ENCODE measurements around the gene ESRRA.

Gene ESRRA

DNA sequence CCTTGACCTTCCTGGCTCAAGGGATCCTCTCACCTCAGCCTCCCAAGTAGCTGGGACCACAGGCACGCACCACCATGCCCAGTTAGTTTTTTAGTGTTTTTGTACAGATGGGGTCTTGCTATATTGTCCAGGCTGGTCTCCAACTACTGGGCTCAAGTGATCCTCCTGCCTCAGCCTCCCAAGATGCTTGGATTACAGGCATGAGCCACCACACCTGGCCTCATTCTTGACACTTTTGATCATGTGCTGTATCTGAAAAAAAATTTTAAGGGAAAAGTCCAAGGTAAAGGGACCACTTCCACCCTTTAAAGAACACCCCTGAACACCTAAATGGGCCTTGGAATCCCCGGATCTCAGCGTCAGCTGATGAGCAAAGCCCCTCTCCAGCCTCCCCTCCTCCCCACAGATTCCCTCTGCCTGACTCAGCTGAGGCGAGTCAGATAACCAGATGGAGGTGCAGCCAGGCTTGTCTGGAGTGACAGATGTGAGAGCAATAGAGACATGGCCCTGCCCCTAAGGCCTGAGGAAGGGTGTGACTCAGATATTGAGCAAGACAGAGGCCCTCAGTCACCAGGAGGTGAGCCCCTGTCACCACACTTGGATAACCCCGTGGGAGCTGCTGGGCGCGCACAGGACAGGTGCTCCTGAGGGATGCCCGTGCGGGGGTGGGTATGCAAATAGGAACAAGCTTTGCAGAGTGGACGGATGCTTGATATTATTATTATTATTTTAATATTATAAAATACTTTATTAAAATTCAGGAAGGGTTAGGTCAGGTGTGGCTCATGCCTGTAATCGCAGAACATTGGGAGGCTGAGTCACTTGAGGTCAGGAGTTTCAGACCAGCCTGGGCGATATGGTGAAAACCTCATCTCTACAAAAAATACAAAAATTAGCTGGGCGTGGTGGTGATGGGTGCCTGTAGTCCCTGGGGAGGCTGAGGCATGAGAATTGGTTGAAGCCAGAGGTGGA, 29.7 kb downstream of the ESRRA start:
- peak; percentile 60 for DNase-seq

DNA sequence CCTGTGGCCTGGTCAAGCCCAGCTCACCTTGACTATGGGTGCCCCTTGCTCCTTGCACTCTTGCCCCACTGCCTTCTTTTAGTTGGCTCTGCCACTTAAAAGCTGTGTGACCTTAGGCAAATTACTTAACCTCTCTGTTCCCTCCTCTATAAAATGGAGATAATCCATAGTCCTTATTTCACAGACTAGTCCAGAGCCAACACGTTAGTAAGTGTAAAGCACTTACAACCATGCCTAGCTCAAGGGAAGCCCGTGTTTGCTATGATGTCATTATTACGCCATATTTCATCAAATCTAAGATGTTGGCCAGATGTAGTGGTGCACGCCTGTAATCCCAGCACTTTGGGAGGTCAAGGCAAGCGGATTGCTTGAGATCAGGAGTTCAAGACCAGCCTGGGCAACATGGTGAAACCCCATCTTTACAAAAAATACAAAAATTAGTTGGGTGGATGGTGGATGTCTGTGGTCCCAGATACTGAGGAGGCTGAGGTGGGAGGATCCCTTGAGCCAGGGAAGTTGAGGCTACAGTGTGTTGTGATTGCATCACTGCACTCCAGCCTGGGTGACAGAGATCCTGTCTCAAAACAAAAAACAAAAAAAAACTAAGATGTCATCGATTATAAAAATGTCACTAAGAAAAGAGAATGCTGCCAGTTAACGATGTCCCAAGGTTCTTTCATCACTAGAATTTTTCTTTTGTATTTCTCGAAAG, 32.4 kb downstream of the ESRRA start:
- DNase-seq, result no peak

- DNase-seq, result no peak
These were observed 33.4 kb downstream of the ESRRA start for GRCh38 chr11:64338716-64339115.

DNA sequence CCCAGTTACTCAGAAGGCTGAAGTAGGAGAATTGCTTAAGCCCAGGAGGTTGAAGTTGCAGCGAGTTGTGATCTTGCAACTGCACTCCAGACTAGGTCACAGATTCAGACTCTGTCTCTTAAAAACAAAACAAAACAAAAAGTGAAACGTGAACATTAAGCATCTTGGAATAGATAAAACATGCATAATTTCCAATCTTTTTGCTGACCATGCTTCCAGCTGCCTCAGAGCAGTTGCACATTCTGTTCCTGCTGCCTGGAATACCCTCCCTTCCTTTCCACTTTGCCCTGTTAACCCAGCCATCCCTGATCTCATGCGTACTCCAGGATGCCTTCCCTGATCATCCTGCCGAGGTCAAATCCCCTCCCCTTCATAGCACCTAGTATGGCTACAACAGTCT, 34.0 kb downstream of the ESRRA start:
- no peak for DNase-seq

- no peak for DNase-seq
These were observed 34.6 kb downstream of the ESRRA start, which contains the start of gene CCDC88B for GRCh38 chr11:64339754-64340408. Gene CCDC88B, plus strand, starts transcription at chr11:64340204. Its CDS starts 63 bp downstream, at chr11:64340267.

DNA sequence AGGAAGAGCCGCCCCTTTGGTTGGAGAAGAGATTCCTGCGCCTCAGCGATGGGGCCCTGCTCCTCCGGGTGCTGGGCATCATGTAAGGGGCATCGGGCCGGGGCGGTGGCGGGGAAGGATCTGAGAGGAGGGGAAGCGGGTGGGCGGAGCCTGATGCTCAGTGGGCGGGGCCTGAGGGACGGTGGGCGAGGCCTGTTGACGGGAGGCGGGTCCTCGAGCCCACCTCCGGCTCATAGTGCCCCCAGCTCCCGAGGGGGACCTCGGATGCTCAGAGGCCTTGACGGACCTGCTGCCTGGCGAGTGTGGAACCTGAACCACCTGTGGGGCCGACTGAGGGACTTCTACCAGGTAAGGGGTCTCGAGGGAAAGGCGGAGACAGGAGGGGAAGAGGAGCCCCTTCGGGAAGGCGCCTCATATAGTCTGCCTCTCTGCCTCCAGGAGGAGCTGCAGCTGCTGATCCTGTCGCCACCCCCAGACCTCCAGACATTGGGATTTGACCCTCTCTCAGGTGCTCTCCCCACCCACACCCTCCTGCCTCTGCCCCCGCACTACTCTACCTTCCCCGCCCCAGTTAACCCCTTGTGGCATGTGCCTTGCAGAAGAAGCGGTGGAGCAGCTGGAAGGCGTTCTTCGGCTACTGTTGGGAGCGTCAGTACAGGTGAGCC, 35.5 kb downstream of the ESRRA start:
- no peak for DNase-seq

DNA sequence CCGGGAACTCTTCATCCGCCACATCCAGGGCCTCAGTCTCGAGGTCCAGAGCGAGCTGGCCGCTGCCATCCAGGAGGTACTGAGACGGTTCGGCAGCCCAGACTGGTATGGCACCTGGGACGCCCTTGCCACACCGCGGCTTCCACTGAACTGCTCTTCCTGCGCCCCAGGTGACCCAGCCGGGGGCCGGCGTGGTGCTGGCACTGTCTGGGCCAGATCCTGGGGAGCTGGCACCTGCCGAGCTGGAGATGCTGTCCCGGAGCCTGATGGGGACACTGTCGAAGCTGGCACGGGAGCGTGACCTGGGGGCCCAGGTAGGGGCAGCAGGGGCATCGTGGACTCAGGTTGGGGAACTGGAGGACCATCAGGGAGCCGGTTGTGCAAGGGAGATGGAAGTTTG, 36.1 kb downstream of the ESRRA start:
- no peak for DNase-seq

GRCh38 chr11:64341851-64342791, 36.8 kb downstream of the ESRRA start:
- DNase-seq, result peak; percentile 31

GRCh38 chr11:64342869-64343745, 37.8 kb downstream of the ESRRA start:
- DNase-seq, result no peak

GRCh38 chr11:64343767-64344559, 38.6 kb downstream of the ESRRA start:
- no peak for DNase-seq

GRCh38 chr11:64344787-64345186, 39.5 kb downstream of the ESRRA start:
- DNase-seq, result no peak

DNA sequence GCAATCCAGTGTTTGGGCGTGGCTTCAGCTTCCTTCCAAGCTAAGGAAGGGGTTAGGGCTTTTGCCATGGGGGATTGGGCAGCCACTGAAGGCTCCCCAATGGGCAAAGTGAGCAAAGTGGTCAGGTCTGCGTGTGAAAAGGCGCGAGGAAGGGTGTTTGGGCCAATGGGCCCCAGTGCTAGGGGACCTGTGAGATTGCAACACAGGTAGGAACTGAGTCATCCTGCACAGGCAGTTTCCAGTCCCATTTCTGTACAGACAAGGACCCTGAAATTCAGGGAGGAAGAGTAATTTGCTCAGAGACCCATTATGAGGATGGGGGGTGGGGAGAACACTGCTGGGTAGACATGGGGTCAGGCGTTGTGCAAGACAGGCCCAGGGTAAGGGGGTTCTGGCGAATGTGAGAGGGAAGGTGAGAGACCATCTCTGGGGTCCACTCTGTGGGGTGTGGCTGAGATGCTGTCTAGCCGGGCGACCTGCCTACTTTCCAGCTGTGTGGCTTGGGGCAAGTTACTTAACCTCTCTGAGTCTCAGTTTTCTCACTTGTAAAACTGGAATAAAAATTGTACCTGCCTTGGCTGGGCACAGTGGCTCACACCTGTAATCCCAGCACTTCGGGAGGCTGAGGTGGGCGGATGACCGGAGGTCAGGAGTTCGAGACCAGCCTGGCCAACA, 42.0 kb downstream of the ESRRA start:
- DNase-seq, result no peak

DNA sequence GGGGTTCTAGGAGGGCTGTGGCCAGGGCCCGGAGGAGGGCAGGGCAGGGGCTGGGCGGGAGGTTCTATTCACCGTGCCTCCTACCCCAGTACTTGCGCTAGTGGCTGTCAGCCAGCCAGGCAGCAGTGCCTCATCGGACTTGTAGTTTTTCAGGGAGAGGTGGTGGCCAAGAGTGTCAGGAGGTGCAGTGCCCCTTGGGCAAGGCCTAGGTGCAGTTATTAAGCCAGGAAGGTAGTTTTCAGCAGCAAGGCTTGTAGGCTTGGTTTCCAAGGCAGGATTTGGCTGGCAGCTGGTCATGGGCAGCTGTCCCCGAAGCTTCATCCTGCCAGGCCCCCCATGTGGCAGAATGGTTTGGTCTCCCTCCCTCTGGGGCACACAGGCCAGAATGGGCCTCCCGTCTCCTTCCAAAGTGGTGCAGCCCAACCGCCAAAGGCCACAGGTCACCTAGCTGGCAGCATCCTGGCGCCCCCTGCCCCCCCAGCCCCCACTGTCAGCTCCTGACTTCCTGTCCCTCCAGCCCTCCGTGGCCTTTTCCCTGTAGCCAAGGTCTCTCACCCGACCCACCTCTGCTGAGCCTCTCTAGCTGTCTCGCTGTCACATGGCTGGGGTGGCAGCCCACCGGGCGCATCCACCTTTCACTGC, 43.2 kb downstream of the ESRRA start:
- no peak for DNase-seq

- no peak for DNase-seq
These were observed 43.7 kb downstream of the ESRRA start for GRCh38 chr11:64349025-64349387.

- DNase-seq, result no peak
These were observed 44.1 kb downstream of the ESRRA start for GRCh38 chr11:64349404-64349803.

DNA sequence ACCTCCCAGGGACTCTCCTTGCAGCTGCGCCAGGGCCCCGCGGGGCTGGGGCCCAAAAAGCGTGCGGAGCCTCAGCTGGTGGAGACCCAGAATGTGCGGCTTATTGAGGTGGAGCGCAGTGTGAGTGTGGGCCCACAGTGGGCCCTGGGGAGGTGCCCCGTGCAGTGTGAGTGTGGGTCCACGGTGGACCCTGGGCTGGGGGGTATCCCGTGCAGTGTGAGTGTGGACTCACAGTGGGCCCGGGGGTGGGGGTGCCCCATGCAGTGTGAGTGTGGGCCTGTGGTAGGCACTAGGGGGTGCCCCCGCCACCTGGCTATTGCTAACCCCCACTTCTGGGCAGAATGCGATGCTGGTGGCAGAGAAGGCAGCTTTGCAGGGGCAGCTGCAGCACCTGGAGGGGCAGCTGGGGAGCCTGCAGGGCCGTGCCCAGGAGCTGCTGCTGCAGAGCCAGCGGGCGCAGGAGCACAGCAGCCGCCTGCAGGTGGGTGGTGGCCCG, 45.9 kb downstream of the ESRRA start:
- DNase-seq, result no peak

GRCh38 chr11:64352099-64352994, 47.0 kb downstream of the ESRRA start:
- no peak for DNase-seq

Data from NCI-H2107 (cell line).